Measurements from ENCODE around the gene OR56A1.
"Not testable (repeated sequence)": the region's sequence is repeated elsewhere in the genome, so short reads cannot be mapped to it uniquely, and the experiment has no call there.

Gene OR56A1, protein sequence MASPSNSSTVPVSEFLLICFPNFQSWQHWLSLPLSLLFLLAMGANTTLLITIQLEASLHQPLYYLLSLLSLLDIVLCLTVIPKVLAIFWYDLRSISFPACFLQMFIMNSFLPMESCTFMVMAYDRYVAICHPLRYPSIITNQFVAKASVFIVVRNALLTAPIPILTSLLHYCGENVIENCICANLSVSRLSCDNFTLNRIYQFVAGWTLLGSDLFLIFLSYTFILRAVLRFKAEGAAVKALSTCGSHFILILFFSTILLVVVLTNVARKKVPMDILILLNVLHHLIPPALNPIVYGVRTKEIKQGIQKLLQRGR

DNA sequence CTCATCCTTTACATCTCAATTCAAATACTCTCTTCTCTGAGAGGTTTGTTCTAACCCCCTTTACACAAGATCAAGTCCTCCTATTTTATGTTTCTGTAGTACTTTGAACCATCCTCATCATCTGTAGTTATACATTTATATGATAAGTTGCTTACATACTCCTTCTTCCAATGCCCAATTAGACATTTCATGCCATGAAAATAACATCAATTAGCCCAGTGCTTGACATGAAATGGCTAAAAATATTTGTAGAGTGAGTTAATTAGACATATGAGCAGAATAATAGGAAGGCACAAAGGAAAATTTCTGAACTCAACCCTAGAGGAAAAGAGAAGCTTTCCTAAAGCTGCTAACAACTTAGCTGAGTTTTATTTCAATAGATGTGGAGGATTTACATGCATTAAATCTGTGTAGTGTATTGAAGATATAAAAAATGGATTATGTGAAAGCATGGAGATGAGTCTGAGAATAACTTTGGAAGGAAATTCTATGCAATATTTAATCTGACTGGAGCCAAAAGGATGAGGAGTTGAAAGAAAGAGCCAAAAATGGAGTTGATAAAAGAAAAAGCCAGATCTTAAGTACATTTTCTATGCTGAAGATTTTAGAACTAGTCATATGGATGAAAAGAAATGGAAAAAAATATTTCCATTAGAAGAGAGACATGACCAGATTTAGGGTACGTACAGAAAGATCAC lies at the start of gene OR56A1:
OR56A1 (minus strand) TSS at position 51 of the 698 bp plus-strand sequence. CDS start 3,066 bp downstream, outside the sequence.
- no peak for DNase-seq (ENCODE audit: low spot score)

DNA sequence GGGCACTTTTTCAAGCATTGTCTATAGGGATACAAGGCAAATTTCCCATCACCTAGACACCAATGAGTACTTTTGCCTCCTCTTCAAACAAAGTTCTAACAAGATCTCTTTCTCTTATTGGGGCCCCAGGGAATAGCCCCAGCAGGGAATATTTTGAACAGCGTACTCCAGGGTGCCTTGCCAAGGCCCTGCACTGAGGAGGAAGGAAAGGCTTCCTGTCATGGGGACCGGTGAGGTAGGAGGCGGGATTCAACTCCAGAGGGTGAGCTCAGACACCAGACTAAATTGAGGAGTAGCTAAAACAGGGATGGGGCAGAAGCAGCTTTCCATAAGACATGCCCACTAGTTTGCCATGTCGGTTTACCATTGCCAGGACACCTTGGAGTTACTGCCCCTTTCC lies 48.9 kb upstream of the OR56A1 start:
- no peak for DNase-seq (ENCODE audit: low spot score)

DNA sequence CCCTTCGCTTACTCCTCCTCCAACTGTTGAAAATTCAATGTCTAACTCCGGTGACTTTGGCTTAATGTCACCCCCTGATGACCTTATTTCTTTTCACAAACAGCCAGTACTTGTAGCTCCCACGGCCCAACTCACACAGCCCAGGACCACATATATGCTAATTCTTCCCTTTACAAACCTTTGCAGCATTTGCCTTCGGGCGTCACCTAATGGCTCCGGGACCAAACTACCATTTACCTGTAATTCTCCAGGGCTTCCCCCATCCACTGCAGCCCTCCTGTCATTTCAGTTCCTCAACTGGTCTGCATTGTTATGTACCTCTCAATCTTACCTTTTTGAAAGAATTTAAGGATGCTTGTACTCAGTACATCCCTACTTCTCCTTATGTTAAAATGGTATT lies 47.2 kb upstream of the OR56A1 start:
- no peak for DNase-seq (ENCODE audit: low spot score)

DNA sequence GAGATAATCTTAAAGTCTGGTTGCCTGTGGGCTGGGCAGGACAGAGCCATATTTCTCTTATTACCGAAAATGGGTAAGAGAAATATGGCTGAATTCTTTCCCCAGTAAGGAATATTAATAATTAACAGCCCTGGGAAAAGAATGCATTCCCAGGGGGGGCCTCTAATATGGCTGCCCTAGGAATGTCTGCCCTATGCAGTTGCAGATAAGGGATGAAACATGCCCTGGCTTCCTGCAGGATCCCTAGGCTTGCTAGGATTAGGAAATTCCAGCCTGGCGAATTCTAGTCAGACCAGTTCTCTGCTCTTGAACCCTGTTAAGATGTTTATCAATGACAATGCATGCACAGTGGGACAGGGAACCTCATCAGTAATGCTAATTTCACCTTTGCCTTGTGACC lies 45.9 kb upstream of the OR56A1 start:
- not testable (repeated sequence) for DNase-seq (ENCODE audit: low spot score)

DNA sequence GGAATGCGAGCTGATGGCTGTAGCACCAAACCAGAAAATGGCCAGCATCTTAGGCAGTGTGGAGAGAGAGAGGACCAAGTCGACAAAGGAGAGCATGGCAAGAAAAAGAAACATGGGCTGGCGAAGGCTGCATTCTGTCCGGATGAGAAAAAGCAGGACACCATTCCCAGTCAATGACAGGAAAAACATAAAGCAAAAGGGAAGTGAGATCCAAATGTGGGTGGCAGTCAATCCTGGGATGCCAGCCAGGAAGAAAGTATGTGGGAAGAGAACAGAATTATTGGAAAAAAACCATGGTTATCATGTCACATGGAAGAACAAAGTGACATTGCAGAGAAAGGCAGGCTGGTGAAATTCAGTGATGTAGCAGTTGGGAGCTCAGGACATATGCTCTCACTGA lies 36.9 kb upstream of the OR56A1 start:
- no peak for DNase-seq (ENCODE audit: low spot score)

DNA sequence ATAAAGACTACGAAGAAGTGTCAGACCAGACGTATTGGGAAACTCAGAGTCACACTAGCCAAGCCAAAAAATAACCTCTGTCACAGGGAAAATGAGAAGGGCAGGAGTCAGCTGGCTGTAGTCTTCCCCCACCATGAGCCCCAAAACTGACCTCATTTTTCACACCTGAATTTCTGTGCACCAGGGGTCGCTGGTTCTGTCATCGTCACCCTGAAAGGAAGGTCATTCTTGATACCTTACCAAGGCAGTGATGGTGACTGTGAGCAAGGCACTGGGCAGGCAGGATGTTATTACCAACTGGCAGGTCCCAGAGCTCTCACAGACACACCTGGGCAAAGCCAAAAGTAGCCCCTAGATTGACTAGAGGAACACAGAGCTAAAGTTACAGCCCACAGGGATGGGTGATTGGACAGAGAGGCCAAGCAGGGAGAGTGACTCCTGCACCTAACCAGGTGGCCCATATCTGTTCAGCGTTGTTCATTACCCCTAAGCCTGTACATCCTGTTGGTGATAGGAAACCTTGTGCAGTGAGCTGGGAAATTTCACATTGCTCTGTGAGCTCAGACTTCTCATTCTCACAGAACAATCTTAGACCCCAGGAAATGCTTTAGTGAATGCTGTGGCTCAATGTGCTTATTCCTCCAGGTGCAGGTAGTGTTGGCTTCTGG lies 32.3 kb upstream of the OR56A1 start:
- no peak for DNase-seq (ENCODE audit: low spot score)

DNA sequence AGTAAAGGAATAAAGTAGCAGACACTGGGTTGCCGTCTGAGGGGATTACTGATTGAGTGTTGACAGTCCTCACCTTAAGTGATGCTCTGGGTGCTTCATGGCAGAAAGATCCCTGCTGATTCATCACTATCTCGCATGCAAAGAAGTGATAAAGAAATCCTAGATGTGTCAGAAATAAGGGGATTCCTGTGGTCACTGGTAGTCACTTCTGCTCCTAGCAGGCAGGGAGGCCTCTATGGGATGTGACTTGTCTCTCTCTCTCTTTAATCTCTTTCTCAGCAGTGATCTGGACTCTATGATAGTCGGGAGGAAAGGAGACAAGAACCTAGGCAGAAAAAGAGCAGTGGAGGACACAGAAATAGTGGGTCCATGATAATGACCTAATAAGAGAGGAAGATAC lies 30.9 kb upstream of the OR56A1 start:
- DNase-seq (ENCODE audit: low spot score): no peak

DNA sequence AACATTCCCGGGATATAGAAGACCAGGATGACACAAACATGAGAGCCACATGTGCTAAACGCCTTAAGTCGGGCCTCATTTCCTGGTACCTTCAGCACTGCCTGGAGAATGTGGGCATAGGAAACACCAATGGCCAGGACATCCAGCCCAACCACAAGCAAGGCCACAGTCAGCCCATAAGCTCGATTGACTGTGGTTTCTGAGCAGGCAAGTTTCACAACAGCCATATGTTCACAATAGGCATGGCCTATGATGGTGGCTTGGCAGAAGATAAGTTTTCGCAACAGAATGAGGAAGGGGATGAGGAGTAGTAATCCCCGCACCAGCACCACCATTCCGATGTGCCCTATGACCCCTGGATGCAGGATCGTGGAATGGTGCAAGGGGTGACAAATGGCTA lies 26.9 kb upstream of the OR56A1 start:
- no peak for DNase-seq (ENCODE audit: low spot score)

DNA sequence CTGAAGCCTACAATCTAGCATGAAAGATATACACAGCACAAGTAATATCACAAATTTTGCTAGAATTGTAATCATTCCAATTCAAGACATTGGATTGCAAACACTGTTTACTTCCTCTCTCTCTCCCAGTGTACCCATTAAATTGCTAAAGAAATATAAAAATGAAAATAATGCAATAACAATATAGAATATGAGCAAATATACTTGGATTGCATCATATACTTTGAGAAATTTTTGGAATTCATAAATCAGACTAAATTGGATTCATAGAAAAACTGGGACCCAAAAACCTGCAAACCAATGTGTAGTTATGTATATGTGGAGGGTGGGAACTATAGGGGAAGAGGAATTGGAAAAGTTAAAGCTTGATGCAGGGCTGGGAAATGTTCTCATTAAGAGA lies 25.0 kb upstream of the OR56A1 start:
- DNase-seq (ENCODE audit: low spot score): no peak

DNA sequence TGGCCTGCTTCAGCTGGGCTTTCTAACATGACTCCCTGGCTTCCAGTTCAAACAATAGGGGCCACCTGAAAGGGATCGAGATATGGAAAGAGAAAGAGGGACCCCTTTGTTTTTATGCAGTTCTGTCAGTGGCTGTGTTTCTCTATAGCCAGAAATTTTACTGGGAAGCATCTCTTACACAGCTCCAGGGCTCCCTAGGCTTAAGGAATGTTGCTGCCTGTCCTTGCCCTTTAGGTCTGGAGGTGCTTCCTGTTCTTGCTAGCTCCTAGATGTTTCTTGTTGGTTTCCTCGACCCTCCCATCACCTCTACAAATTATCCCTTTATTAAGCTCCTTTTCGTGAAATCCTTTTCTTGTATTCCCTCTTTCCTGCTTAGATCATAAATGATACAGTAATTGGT lies 21.8 kb upstream of the OR56A1 start:
- no peak for DNase-seq (ENCODE audit: low spot score)

DNA sequence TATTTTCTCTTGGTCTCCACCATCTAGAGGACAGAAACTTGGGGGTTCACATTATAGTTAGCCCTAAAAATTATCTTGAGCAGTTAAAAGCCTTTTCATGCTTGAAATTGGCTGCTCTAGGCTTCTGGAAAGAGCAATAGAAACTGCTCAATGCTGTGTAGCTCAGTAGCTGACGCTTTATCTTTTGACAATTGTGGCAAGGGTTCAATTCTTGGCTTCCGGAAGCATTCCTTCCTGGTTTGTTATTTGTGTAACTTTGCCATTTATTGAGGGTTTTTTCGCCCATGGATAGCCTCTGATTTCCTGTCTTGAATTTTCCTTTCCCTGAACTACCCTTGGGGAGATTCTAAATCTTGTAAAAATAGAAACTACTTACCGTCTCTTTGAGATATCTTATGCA lies 10.3 kb upstream of the OR56A1 start:
- no peak for DNase-seq (ENCODE audit: low spot score)

DNA sequence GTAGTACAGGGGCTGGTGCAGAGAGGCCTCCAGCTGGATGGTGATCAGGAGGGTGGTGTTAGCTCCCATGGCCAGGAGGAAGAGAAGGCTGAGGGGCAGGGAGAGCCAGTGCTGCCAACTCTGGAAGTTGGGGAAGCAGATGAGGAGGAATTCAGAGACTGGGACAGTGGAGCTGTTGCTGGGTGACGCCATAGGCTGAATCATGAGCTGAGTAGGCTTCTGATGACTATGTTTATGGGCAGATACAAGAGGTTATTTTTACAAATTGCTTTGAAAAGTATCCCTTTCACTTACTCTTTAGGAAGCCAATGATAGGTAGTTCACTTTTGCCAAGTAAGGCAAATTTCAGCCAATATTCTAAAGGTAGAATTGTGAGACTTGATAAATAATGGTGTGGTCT lies 3.1 kb downstream of the OR56A1 start:
- DNase-seq (ENCODE audit: low spot score): no peak

DNA sequence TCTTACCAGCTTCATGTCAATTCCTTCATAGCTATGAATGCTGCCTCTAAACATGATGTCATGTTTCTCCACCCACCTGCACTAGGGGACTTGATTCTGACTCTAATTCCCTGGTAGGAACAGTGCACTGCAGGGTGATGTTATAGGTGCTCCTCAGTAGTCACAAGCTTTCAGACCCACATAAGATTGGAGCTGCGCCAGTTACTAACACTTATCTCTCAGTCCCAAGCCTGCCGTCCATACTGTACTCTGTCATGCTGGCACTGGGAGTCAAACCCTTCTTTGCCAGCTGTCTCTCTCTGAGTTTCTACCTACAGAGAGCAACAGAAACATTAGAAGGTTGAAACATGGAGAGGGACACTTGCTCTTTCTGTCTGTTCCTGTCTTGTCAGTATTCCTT lies 5.5 kb downstream of the OR56A1 start:
- no peak for DNase-seq (ENCODE audit: low spot score)

DNA sequence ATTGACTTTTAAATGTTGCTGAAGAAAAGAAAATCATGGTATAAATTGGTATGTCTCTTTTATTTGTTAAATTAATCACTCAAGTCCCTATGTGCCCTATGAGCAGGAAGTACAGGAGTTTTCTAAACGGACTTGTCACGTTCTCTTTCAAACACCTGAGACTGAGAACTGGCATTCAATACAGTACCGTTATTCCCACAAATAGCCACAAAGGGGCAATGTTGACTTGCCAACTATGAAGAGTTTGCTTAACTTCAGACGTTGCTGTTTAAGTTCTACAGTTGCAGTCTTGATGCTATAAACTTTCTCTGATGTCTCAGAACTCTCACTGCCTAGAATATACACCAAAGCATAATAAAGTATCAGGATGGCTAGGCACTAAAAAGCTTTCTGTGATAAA lies 7.6 kb downstream of the OR56A1 start:
- DNase-seq (ENCODE audit: low spot score): peak; percentile 2

DNA sequence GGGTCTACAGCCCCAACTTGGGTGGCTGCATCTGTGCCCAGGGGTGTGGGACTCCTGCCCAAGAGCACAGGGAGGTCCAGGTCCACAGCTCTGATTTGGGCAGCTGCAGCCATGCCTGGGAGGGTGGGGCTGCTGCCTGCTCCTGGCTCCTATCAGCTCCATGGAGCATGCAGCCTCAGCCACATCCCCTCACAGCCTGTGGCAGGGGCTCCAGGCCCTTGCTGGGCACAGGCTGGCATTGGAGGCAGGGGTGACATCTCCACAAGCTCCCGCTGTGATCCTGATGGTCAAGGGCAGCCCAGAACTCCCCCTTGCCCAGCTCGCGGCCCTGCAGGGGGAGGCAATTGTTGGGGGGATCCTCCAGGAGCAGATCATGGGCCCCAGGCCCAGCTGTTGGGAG lies 17.5 kb downstream of the OR56A1 start:
- no peak for DNase-seq (ENCODE audit: low spot score)

DNA sequence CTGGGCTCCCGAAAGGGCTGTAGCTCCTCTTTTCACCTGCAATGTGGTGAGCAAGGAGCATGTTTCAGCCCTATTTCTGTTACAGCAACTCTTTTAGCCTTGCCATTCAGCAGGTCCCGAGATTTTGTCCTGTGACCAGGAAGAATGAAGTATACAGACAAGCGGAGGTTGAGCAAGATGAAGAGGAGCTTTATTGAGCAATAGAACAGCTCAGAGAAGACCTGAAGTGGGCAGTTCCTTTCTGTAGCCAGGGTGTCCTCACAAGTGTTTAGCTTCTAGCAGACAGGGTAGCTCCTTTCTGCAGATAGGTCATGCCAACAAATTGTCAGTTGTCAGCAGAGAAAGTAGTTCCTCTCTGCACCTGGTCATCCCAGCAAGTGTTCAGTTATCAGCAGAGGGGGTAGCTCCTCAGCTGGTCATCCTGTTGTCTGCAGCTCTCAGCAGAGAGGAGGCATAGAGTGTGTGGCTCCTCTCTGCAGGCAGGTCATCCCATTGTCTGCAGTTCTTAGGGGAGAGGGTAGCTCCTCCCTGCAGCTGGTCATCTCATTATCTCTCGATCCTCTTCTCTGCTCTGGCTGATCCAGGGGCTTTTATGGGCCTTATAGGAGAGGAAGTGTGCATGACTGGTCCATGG lies 18.4 kb downstream of the OR56A1 start:
- DNase-seq (ENCODE audit: low spot score): no peak

DNA sequence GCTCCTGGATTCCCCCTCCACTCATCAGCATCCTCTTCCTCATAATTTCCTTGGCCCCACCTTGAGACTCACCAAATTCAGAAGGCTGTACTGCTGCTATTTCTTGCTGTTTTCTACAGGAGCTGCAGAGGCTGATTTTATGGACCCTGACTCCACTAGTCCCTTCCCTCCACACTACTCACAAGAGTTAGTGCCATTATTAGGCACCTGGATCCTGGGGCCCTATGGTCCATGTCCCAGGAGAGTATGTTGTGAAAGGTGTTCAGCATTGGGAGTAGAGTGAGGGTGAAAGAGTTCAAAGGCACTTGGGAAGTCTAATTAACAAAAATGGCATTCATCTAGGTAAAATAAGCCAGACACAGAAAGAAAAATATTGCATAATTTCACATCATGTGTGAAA lies 23.7 kb downstream of the OR56A1 start, which contains the start of gene OR56A4:
OR56A4 (minus strand) TSS at position 101 of the 400 bp plus-strand sequence. CDS start 3,954 bp downstream, outside the sequence.
- DNase-seq (ENCODE audit: low spot score): no peak

DNA sequence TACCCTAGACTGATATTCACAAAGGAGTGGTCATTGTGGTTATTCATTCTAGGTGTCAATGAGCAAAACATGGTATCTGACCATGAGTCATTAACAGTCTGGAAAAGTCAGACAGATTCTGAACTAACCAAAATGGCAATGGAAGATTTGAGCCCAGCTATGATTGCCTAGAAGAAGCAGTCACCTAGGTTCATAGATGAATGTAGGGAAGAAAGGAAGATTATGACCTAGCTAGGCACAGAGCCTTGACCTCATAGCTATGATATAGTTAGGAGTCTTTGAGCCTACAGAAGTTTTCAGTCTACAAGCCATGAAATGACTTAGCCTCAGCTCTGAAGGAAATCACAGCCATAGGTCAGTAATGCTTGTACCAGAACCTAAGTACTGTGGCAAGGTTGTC lies 24.2 kb downstream of the OR56A1 start:
- DNase-seq (ENCODE audit: low spot score): no peak

DNA sequence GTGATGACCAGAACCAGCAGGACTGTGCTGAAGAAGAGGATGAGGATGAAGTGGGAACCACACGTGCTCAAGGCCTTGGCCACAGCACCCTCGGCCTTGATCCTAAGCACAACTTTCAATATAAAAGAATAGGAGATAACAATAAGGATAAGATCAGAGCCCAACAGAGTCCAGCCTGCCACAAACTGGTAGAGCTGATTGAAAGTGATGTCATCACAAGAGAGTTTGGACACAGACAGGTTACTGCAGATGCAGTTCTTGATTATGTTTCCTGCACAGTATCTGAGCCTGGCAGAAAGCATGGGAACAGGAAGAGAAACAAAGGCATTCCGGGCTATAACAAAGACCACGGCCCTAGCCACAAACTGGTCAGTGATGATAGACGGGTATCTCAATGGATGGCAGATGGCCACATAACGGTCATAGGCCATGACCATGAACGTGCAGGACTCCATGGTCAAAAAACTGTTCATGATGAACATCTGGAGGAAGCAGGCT lies 28.3 kb downstream of the OR56A1 start:
- DNase-seq (ENCODE audit: low spot score): no peak

DNA sequence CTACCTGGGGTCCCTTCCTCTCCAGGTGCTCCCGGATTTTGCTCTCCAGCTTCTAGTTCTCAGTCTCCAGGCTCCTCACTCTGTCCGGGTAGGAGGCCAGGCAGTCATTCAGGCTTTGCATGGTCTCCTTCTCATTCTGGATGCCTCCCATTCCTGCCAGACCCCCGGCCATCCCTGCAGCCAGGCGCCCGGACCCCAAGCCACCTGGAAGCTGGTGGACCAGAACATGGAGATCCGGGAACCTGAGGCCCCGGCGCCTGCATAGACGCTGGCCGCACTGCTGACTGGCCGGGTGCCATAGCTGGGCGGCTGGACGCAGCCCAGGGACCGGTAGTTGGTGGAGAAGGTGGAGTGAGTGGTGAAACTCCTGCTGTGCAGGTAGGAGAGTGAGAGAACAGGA lies 35.8 kb downstream of the OR56A1 start:
- DNase-seq (ENCODE audit: low spot score): no peak

DNA sequence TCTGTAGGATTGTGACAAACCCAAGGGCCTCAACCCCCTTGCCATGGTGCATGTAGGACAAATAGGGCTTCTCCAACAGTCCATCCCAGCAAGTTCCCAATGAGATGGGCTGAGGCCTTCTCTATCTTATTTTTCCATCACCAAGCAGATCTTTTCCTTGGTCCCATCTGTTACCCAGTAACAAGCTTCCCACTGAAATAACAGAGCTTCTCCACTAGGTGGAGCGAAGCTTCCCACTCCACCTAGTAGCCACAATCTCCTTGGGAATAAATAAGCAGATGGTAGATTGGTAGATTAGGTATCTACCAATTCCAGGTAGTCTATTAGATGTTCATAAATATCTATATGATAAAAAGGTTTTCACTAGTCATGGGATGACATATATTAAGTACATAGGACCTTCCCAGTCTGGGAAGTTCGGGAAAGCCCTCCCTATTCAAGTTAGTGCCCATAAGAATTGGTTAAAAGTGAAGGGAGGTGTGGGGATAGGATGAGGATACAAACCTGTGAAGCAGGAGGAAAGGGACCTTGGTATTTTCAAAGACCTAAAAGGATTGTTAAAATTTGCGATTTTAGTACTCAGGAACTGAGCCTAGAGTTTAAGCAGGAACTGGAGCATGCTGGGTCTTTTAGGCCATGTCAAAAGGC lies 37.8 kb downstream of the OR56A1 start:
- no peak for DNase-seq (ENCODE audit: low spot score)

DNA sequence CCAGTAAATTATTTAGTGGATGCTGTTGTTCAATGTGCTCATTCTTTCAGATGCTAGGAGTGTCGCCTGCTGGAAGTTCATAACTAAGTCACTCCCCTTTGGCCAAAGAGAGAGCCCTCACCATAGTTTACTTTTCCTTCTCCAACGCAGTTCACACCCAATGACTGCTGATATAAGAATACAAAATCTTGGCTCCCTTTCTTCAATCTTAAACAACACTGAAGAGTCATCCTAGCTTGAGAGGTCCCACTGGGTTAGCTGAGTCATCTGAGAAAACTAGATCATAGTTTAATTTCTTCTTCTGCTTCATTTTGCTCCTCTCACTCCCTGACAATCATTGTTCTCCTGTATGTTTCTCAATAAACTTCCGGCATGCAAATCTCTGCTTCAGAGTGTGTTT lies 38.4 kb downstream of the OR56A1 start:
- no peak for DNase-seq (ENCODE audit: low spot score)
